H1 (cell line): ENCODE results near the gene PSTK. TPM values are rescaled to one million over a fixed set of nuclear protein-coding genes. Genes with fewer than 3 reads are reported as not detected.

ENCODE experiments used
- CTCF ChIA-PET: fragments of 300-600 bp; sonication (Branson Sonifier 250); formaldehyde crosslinking; loops from one replicate; lab custom pipeline; 2021; ENCODE audit not compliant: partially characterized antibody; lab: Charles Lee
- POLR2A ChIA-PET: fragments of 300-600 bp; sonication (Branson Sonifier 250); formaldehyde crosslinking; loops from one replicate; lab custom pipeline; 2021; ENCODE audit warnings: inconsistent platforms; ENCODE audit not compliant: partially characterized antibody; lab: Charles Lee
- DNase-seq, 2 experiments: peaks; one replicate each; pipeline versions ENCODE4 v3.0.0 to v3.0.0-alpha.2; 2010 to 2022; ENCODE audit warnings: low spot score in 2 of 2, low read depth in 1 of 2, mixed read lengths in 1 of 2
- FAIRE-seq: peaks from 2 replicates; lab custom pipeline; 2011; peaks lifted over from hg19 to GRCh38; lab: Jason Lieb, UNC
- H2AFZ ChIP-seq: 2 replicates; pipeline ENCODE4 v1.8.1; 2012; ENCODE audit warnings: low read length, inconsistent platforms
- H2AK5ac ChIP-seq: 2 replicates; pipeline ENCODE4 v1.6.1; 2013; ENCODE audit warnings: low read depth, low read length
- H2BK120ac ChIP-seq: replicated peaks from 2 replicates; pipeline ENCODE3; 2013; ENCODE audit warnings: low read depth, low read length, inconsistent platforms
- H2BK12ac ChIP-seq: 2 replicates; pipeline ENCODE4 v1.6.1; 2013; ENCODE audit warnings: low read depth, low read length
- H2BK15ac ChIP-seq: 2 replicates; pipeline ENCODE4 v1.6.1; 2013; ENCODE audit warnings: low read length
- H2BK20ac ChIP-seq: 2 replicates; pipeline ENCODE4 v1.6.1; 2013; ENCODE audit warnings: low read length
- H2BK5ac ChIP-seq: 2 replicates; pipeline ENCODE4 v1.6.1; 2013; ENCODE audit warnings: low read depth, low read length
- H3K14ac ChIP-seq: 2 replicates; pipeline ENCODE4 v1.6.1; 2013; ENCODE audit warnings: inconsistent platforms; ENCODE audit not compliant: insufficient read length
- H3K18ac ChIP-seq: 2 replicates; pipeline ENCODE4 v1.6.1; 2013; ENCODE audit warnings: low read length; ENCODE audit errors: extremely low read depth
- H3K23ac ChIP-seq: 2 replicates; pipeline ENCODE4 v1.6.1; 2013; ENCODE audit warnings: inconsistent platforms; ENCODE audit not compliant: insufficient read length
- H3K23me2 ChIP-seq: 2 replicates; pipeline ENCODE4 v1.6.1; 2013; ENCODE audit warnings: low read depth, low read length
- H3K27ac ChIP-seq: 2 replicates; pipeline ENCODE4 v1.6.1; 2011; ENCODE audit warnings: low read depth, low read length, inconsistent platforms
- H3K27me3 ChIP-seq, 4 experiments: replicated peaks in 1 of 4; 1 replicate in 1 of 4; 2 replicates in 3 of 4; pipeline versions ENCODE4 v1.6.1 to v1.8.1; 2011 to 2013; ENCODE audit warnings: low read length in 3 of 4, mild to moderate bottlenecking in 3 of 4, inconsistent platforms in 2 of 4, mixed read lengths in 2 of 4, moderate library complexity in 1 of 4; ENCODE audit not compliant: control insufficient read depth in 3 of 4, insufficient read depth in 3 of 4; ENCODE audit errors: extremely low read depth in 1 of 4
- H3K36me3 ChIP-seq, 4 experiments: 2 replicates each; pipeline versions ENCODE4 v1.6.1 to v1.8.1; 2011 to 2013; ENCODE audit warnings: mild to moderate bottlenecking in 4 of 4, low read length in 3 of 4, moderate library complexity in 2 of 4, control low read depth in 1 of 4, inconsistent platforms in 1 of 4; ENCODE audit not compliant: insufficient read depth in 4 of 4, control insufficient read depth in 2 of 4
- H3K4ac ChIP-seq: replicated peaks from 2 replicates; pipeline ENCODE3; 2013; ENCODE audit warnings: low read length, low read depth, mixed read lengths, inconsistent platforms; ENCODE audit not compliant: insufficient read length
- H3K4me1 ChIP-seq, 4 experiments: replicated peaks in 1 of 4; 1 replicate in 1 of 4; 2 replicates in 3 of 4; pipeline versions ENCODE4 v1.6.1 to v1.8.1; 2011 to 2013; ENCODE audit warnings: low read length in 3 of 4, inconsistent platforms in 2 of 4, mixed read lengths in 1 of 4; ENCODE audit not compliant: insufficient read depth in 4 of 4, control insufficient read depth in 3 of 4
- H3K4me2 ChIP-seq, 2 experiments: 2 replicates each; pipeline versions ENCODE4 v1.6.1 to v1.8.1; 2011 to 2013; ENCODE audit warnings: low read depth in 2 of 2, low read length in 2 of 2, control low read depth in 1 of 2, inconsistent platforms in 1 of 2, mild to moderate bottlenecking in 1 of 2; ENCODE audit not compliant: insufficient read depth in 1 of 2
- H3K4me3 ChIP-seq, 4 experiments: fragments of 200-600, 300-600 bp in 1 of 4; sonication (generic), shearing (Covaris generic), sonication (Bioruptor Twin) in 1 of 4; 2 replicates each; pipeline versions ENCODE4 v1.5.1 to v1.8.1; 2011 to 2016; ENCODE audit warnings: low read length in 4 of 4, low read depth in 3 of 4, control low read depth in 2 of 4, inconsistent platforms in 2 of 4, mild to moderate bottlenecking in 2 of 4, mixed read lengths in 1 of 4, moderate library complexity in 1 of 4; ENCODE audit not compliant: insufficient read depth in 2 of 4; ENCODE audit errors: extremely low read depth in 1 of 4
- H3K56ac ChIP-seq: replicated peaks from 2 replicates; pipeline ENCODE3; 2013; ENCODE audit warnings: low read depth, mild to moderate bottlenecking, mixed read lengths, low read length, inconsistent platforms; ENCODE audit not compliant: insufficient read length
- H3K79me1 ChIP-seq: 2 replicates; pipeline ENCODE4 v1.6.1; 2013; ENCODE audit warnings: low read depth, low read length, control low read depth
- H3K79me2 ChIP-seq, 2 experiments: 2 replicates each; pipeline versions ENCODE4 v1.6.1 to v1.8.1; 2012 to 2013; ENCODE audit warnings: low read length in 2 of 2, mild to moderate bottlenecking in 2 of 2, inconsistent platforms in 1 of 2; ENCODE audit not compliant: insufficient read depth in 2 of 2, control insufficient read depth in 1 of 2
- H3K9ac ChIP-seq, 4 experiments: replicated peaks in 1 of 4; 1 replicate in 1 of 4; 2 replicates in 3 of 4; pipeline versions ENCODE4 v1.6.1 to v1.8.1; 2011 to 2013; ENCODE audit warnings: low read depth in 3 of 4, low read length in 3 of 4, control low read depth in 2 of 4, mild to moderate bottlenecking in 2 of 4, moderate library complexity in 2 of 4, inconsistent platforms in 1 of 4; ENCODE audit errors: extremely low read depth in 1 of 4
- H3K9me3 ChIP-seq, 2 experiments: 2 replicates each; pipeline versions ENCODE4 v1.6.1 to v1.8.1; 2012 to 2013; ENCODE audit warnings: mild to moderate bottlenecking in 2 of 2, moderate library complexity in 2 of 2, control low read depth in 1 of 2, inconsistent platforms in 1 of 2, low read depth in 1 of 2, low read length in 1 of 2, mixed read lengths in 1 of 2; ENCODE audit not compliant: insufficient read depth in 2 of 2
- H4K20me1 ChIP-seq, 2 experiments: replicated peaks in 1 of 2; 2 replicates each; pipeline versions ENCODE3 to v1.8.1; 2011 to 2013; ENCODE audit warnings: inconsistent platforms in 2 of 2, low read length in 2 of 2, mild to moderate bottlenecking in 1 of 2; ENCODE audit not compliant: insufficient read depth in 2 of 2, control insufficient read depth in 1 of 2
- H4K5ac ChIP-seq: 2 replicates; pipeline ENCODE4 v1.6.1; 2013; ENCODE audit warnings: low read length, low read depth, mixed read lengths, inconsistent platforms; ENCODE audit not compliant: insufficient read length
- H4K8ac ChIP-seq: 2 replicates; pipeline ENCODE4 v1.8.0; 2013; ENCODE audit warnings: mild to moderate bottlenecking, moderate library complexity, low read length, inconsistent platforms; ENCODE audit not compliant: insufficient read depth; ENCODE audit errors: extremely low read depth
- H4K91ac ChIP-seq: replicated peaks from 2 replicates; pipeline ENCODE3; 2013; ENCODE audit warnings: low read length, mixed read lengths, inconsistent platforms; ENCODE audit not compliant: insufficient read length
- BACH1 ChIP-seq: IDR thresholded peaks from 2 replicates; pipeline ENCODE4 v1.6.1; 2012; ENCODE audit warnings: low read length, improper control_type of control experiment
- BRCA1 ChIP-seq: IDR thresholded peaks from 2 replicates; pipeline ENCODE4 v1.6.1; 2012; ENCODE audit warnings: low read depth, low read length, improper control_type of control experiment
- CBX8 ChIP-seq: fragments of 300-800, 300-1000 bp; sonication (generic); IDR thresholded peaks from 2 replicates; pipeline ENCODE4 v1.7.1; 2016; ENCODE audit warnings: low read depth, low read length, borderline replicate concordance
- JUND ChIP-seq: IDR thresholded peaks from 2 replicates; pipeline ENCODE4 v1.6.1; 2011; ENCODE audit warnings: mild to moderate bottlenecking, improper control_type of control experiment, low read length
- MAFK ChIP-seq: IDR thresholded peaks from 2 replicates; pipeline ENCODE4 v1.6.1; 2012; ENCODE audit warnings: low read depth, mild to moderate bottlenecking, improper control_type of control experiment, low read length
- PHF8 ChIP-seq: fragments of 200-600 bp; sonication (generic); conservative IDR thresholded peaks from 2 replicates; pipeline ENCODE4 v1.7.1; 2012; ENCODE audit warnings: low read depth, mild to moderate bottlenecking, inconsistent platforms, low read length, moderate library complexity
- POLR2A ChIP-seq, 2 experiments: IDR thresholded peaks; 1 replicate in 1 of 2; 2 replicates in 1 of 2; pipeline ENCODE4 v1.6.1; 2011; ENCODE audit warnings: low read depth in 2 of 2, low read length in 2 of 2, mild to moderate bottlenecking in 2 of 2; ENCODE audit errors: control extremely low read depth in 1 of 2
- RNF2 ChIP-seq: fragments of 200-900, 300-1000 bp; sonication (generic); IDR thresholded peaks from 2 replicates; pipeline ENCODE4 v1.7.1; 2016; ENCODE audit warnings: borderline replicate concordance, low read depth, mild to moderate bottlenecking, antibody characterized with exemption, low read length; ENCODE audit not compliant: poor library complexity, severe bottlenecking; ENCODE audit errors: missing control alignments
- SAP30 ChIP-seq: fragments of 300-600 bp; sonication (generic); IDR thresholded peaks from 2 replicates; pipeline ENCODE4 v1.7.1; 2012; ENCODE audit warnings: low read length, moderate library complexity, mild to moderate bottlenecking, inconsistent platforms; ENCODE audit not compliant: insufficient read depth, insufficient replicate concordance
- SIRT6 ChIP-seq: IDR thresholded peaks from one replicate; pipeline ENCODE4 v1.7.1; 2012; ENCODE audit warnings: low read length, inconsistent platforms
- TBP ChIP-seq: IDR thresholded peaks from 2 replicates; pipeline ENCODE4 v1.6.1; 2011; ENCODE audit warnings: low read depth, low read length, improper control_type of control experiment
- TCF12 ChIP-seq: IDR thresholded peaks from 2 replicates; pipeline ENCODE4 v1.6.1; 2011; ENCODE audit warnings: low read depth, mild to moderate bottlenecking, low read length
- TEAD4 ChIP-seq: IDR thresholded peaks from 2 replicates; pipeline ENCODE4 v1.6.1; 2012; ENCODE audit warnings: low read depth, low read length, inconsistent platforms, mixed read lengths
- ZNF274 ChIP-seq: IDR thresholded peaks from 2 replicates; pipeline ENCODE4 v1.7.0; 2012; ENCODE audit warnings: low read length, borderline replicate concordance; ENCODE audit errors: extremely low read depth
- WGBS, 2 experiments: shearing (Covaris generic) in 1 of 2; methylation state at CpG; one replicate each; pipeline versions ENCODE4 v1.1.6 to v1.1.7; 2013 to 2015; ENCODE audit warnings: low lambda C conversion rate in 2 of 2, mixed read lengths in 2 of 2, inconsistent platforms in 1 of 2, low coverage in 1 of 2, missing lambda C conversion rate in 1 of 2; ENCODE audit not compliant: insufficient replicate concordance in 2 of 2, insufficient coverage in 1 of 2, insufficient read length in 1 of 2; ENCODE audit errors: extremely low coverage in 1 of 2, missing lambda C conversion rate in 1 of 2; 5-methylcytosine and 5-hydroxymethylcytosine counted together
- polyA plus RNA-seq, 7 experiments: library from polyadenylated mRNA; depleted of rRNA in 3 of 7; stranded (reverse) in 5 of 7; unstranded in 2 of 7; fragments of >200 nt in 5 of 7; fragments of 200-250 nt in 2 of 7; gene quantifications; 1 replicate in 5 of 7; 2 replicates in 1 of 7; 4 replicates in 1 of 7; pipeline versions ENCODE4 v1.2.1 to v1.2.3, GENCODE V29; 2011 to 2013; ENCODE audit warnings: missing spikeins in 2 of 7, mixed read lengths in 2 of 7
- total RNA-seq: library from RNA; stranded (reverse); fragmentation: NEBNext Ultra II Directional; extraction: Animal tissue kit (Norgen Biotek cat#: 25700); gene quantifications from 2 replicates; pipeline ENCODE4 v1.2.1, GENCODE V29; 2021

Gene PSTK
- total and polyA plus RNA-seq, 2 of the 8 experiments (the other 6 are each of a cell fraction or from before 2014, with no cell fraction given), result 4.4 to 6.6 TPM

- 88% methylated on average over 3 of the region's 3 CpGs; no CpG with 5 or more reads in 1 of the 2 experiments for WGBS, 2 experiments
- Histone ChIP-seq H3K36me3 (peaks cover 0 to 11% (median 3%) of the 10 kb centered on the region in 4 experiments; a peak in 5 of 8 replicates), H2BK12ac (no peak overlapping the region), H3K79me2 (peaks cover 0 to 47% of the 10 kb centered on the region in 2 experiments; a peak in 2 of 4 replicates), H3K4me1 (no peaks in the 10 kb centered on the region), H3K18ac (no peak overlapping the region), H4K5ac (no peak overlapping the region), H3K9ac (no peak overlapping the region), H2AK5ac (no peak overlapping the region), H3K23me2 (no peaks in the 10 kb centered on the region), H2AFZ (no peak overlapping the region), H3K4ac (no peak overlapping the region), H3K14ac (no peak overlapping the region), H3K4me2 (no peak overlapping the region), H4K20me1 (peaks cover 3 to 4% of the 10 kb centered on the region in 2 experiments), H4K91ac (no peak overlapping the region), H3K27ac (no peak overlapping the region), H2BK5ac (no peak overlapping the region), H3K27me3 (no peaks in the 10 kb centered on the region), H4K8ac (no peak overlapping the region), H3K9me3 (no peaks in the 10 kb centered on the region; a peak in 1 of 4 replicates), H3K23ac (no peak overlapping the region), H3K56ac (no peak overlapping the region), H2BK120ac (no peak overlapping the region), H2BK20ac (no peak overlapping the region), H3K79me1 (no peaks in the 10 kb centered on the region; the same call in 1 of the 2 replicates), H2BK15ac (no peak overlapping the region), H3K4me3 (no peak overlapping the region)
- ChIA-PET CTCF (interaction anchor here (1.2 to 4.4 kb wide), 3 partner anchors 8 to 18 kb away, joined by 3 to 24 read pairs (median 3); partner anchors contain the start of gene IKZF5), POLR2A (interaction anchor here (1.0 to 1.7 kb wide), 4 partner anchors 8 to 18 kb away, joined by 3 to 6 read pairs (median 4); partner anchors contain the start of gene IKZF5)
- FAIRE-seq (no peak), DNase-seq (no peak)
- TF ChIP-seq TCF12 (no peak), BRCA1 (no peak), JUND (no peak), ZNF274 (no peak), SAP30 (no peak), CBX8 (no peak), PHF8 (no peak), POLR2A (IDR thresholded peaks at IDR 0.05; ENCODE audit: control extremely low read depth in 1 of 2, low read depth in 2 of 2, low read length in 2 of 2) (no peak), BACH1 (no peak), TEAD4 (no peak), SIRT6 (no peak), RNF2 (no peak), MAFK (no peak), TBP (no peak)
Measured at GRCh38 chr10:123000155-123000554, 20.0 kb downstream of the PSTK start.
